Thyroid gland (tissue), 4 donors: ENCODE results near the gene IFI44L. TPM values are rescaled to one million over a fixed set of nuclear protein-coding genes. Genes with fewer than 3 reads are reported as not detected.

Source experiments
- DNase-seq, 2 donors: peaks; one replicate each; pipeline ENCODE4 v3.0.0-alpha.2; 2019
- H3K27ac ChIP-seq, 3 donors: fragments of 200-600 bp; sonication (generic); 1 replicate in 2 of 3; 2 replicates in 1 of 3; pipeline ENCODE4 v1.5.1; 2016 to 2019; ENCODE audit warnings: mild to moderate bottlenecking in 1 of 3, moderate library complexity in 1 of 3
- H3K27me3 ChIP-seq: fragments of 200-600 bp; sonication (generic); one replicate; pipeline ENCODE4 v1.5.1; 2019
- H3K36me3 ChIP-seq, 2 donors: fragments of 200-600 bp; sonication (generic); one replicate each; pipeline ENCODE4 v1.5.1; 2016 to 2019
- H3K4me1 ChIP-seq, 2 donors: fragments of 200-600 bp; sonication (generic); one replicate each; pipeline ENCODE4 v1.5.1; 2017 to 2019
- H3K4me3 ChIP-seq, 3 donors: fragments of 200-600 bp; sonication (generic); replicated peaks in 1 of 3; 1 replicate in 2 of 3; 2 replicates in 1 of 3; pipeline ENCODE4 v1.5.1; 2016; ENCODE audit warnings: mild to moderate bottlenecking in 1 of 3
- H3K9me3 ChIP-seq: fragments of 200-600 bp; sonication (generic); one replicate; pipeline ENCODE4 v1.5.1; 2017
- CTCF ChIP-seq, 6 experiments: fragments of 200-600 bp in 3 of 6; fragments of 450-650 bp in 3 of 6; sonication (generic) in 3 of 6; IDR thresholded peaks; one replicate each; pipeline ENCODE4 v1.5.1; 2016 to 2019; ENCODE audit warnings: antibody characterized with exemption in 6 of 6, mild to moderate bottlenecking in 2 of 6, inconsistent platforms in 1 of 6, moderate library complexity in 1 of 6
- POLR2A ChIP-seq, 2 donors: fragments of 450-650 bp; IDR thresholded peaks; one replicate each; pipeline ENCODE4 v1.6.1; 2017; ENCODE audit warnings: antibody characterized with exemption in 2 of 2, mild to moderate bottlenecking in 2 of 2, moderate library complexity in 1 of 2
- WGBS, 2 donors: methylation state at CpG; one replicate each; pipeline ENCODE4 v1.1.5; 2017; 5-methylcytosine and 5-hydroxymethylcytosine counted together
- intact Hi-C: fragments of 100-400 bp; cut with DNase I; formaldehyde crosslinking; loops from one replicate; pipeline ENCODE4 v1.15.1; 2023
- total RNA-seq, 4 donors: library from RNA; depleted of rRNA; stranded (reverse); fragments of >200 nt; gene quantifications; one replicate each; pipeline ENCODE4 v1.2.3, GENCODE V29; 2016

The IFI44L gene
- total RNA-seq, 4 donors from 2014 or later, result 8.1 to 22.9 (median 12.2) TPM

GRCh38 chr1:78667939-78668338 lies 47.7 kb downstream of the IFI44L start:
- WGBS, 2 donors, result 83 to 95% methylated on average over 1 of the region's 1 CpG
- TF ChIP-seq CTCF (IDR thresholded peaks at IDR 0.05), result no peak
- no peak for TF ChIP-seq POLR2A (IDR thresholded peaks at IDR 0.05)
- Histone ChIP-seq H3K4me1 (no peaks in the 10 kb centered on the region), H3K9me3 (no peaks in the 10 kb centered on the region), H3K27me3 (no peaks in the 10 kb centered on the region), H3K4me3 (no peak overlapping the region), H3K27ac (no peak overlapping the region), H3K36me3 (peaks cover 0 to 6% of the 10 kb centered on the region in 2 donors)
- intact Hi-C loops, result no loop called here
- no peak for DNase-seq

GRCh38 chr1:78668427-78668826 lies 48.2 kb downstream of the IFI44L start:
- Histone ChIP-seq H3K27ac (no peak overlapping the region), H3K4me1 (no peaks in the 10 kb centered on the region), H3K4me3 (no peak overlapping the region), H3K27me3 (no peaks in the 10 kb centered on the region), H3K9me3 (no peaks in the 10 kb centered on the region), H3K36me3 (peaks cover 0 to under 1% of the 10 kb centered on the region in 2 donors)
- TF ChIP-seq POLR2A (IDR thresholded peaks at IDR 0.05) (no peak), CTCF (IDR thresholded peaks at IDR 0.05) (no peak)
- no peak for DNase-seq
- intact Hi-C loops, result no loop called here

- Histone ChIP-seq H3K36me3 (no peaks in the 10 kb centered on the region), H3K27me3 (no peaks in the 10 kb centered on the region), H3K27ac (no peak overlapping the region), H3K4me3 (no peak overlapping the region), H3K4me1 (no peaks in the 10 kb centered on the region), H3K9me3 (no peaks in the 10 kb centered on the region)
- DNase-seq, result peak; percentile 15 to 18
- TF ChIP-seq POLR2A (IDR thresholded peaks at IDR 0.05) (no peak), CTCF (IDR thresholded peaks at IDR 0.05) (no peak)
- 13 to 100% methylated on average over 1 of the region's 1 CpG for WGBS, 2 donors
- intact Hi-C loops, result loop anchor here (10.0 kb wide), 1 partner anchor 548 kb away; no protein-coding TSS in a partner anchor
These were observed 52.2 kb downstream of the IFI44L start for GRCh38 chr1:78672428-78672827.

- Histone ChIP-seq H3K27me3 (no peaks in the 10 kb centered on the region), H3K4me3 (no peak overlapping the region), H3K27ac (no peak overlapping the region), H3K4me1 (no peaks in the 10 kb centered on the region), H3K9me3 (no peaks in the 10 kb centered on the region), H3K36me3 (no peaks in the 10 kb centered on the region)
- 81 to 94% methylated on average over 4 to 5 of the region's 5 CpGs for WGBS, 2 donors
- TF ChIP-seq POLR2A (IDR thresholded peaks at IDR 0.05) (no peak), CTCF (IDR thresholded peaks at IDR 0.05) (no peak)
- intact Hi-C loops, result loop anchor here (10.0 kb wide), 1 partner anchor 548 kb away; no protein-coding TSS in a partner anchor
- DNase-seq, result peak; percentile 44 to 54
These were observed 52.9 kb downstream of the IFI44L start for GRCh38 chr1:78673120-78673519.

GRCh38 chr1:78676347-78676982 lies 56.2 kb downstream of the IFI44L start:
- Histone ChIP-seq H3K4me1 (no peaks in the 10 kb centered on the region), H3K27ac (no peak overlapping the region), H3K36me3 (no peaks in the 10 kb centered on the region), H3K4me3 (no peak overlapping the region), H3K9me3 (no peaks in the 10 kb centered on the region), H3K27me3 (no peaks in the 10 kb centered on the region)
- intact Hi-C loops, result loop anchor here (2.0 to 10.0 kb wide), 2 partner anchors 60 to 552 kb away; no protein-coding TSS in a partner anchor
- TF ChIP-seq POLR2A (IDR thresholded peaks at IDR 0.05), result no peak
- TF ChIP-seq CTCF (IDR thresholded peaks at IDR 0.05), result peak; percentile 62 to 90 (median 80)
- peak; percentile 57 to 65 for DNase-seq
- 46 to 48% methylated on average over 9 of the region's 9 CpGs for WGBS, 2 donors
